Measurements from ENCODE around the gene KIF19. TPM values are rescaled to one million over a fixed set of nuclear protein-coding genes. Genes with fewer than 3 reads are reported as not detected.

KIF19 gene
- total RNA-seq, 4 donors from 2014 or later = 2.1 to 31.4 (median 8.6) TPM

GRCh38 chr17:74360899-74361229 is 34.8 kb downstream of the KIF19 start:
- Histone ChIP-seq H3K27me3 (peaks cover 0 to 17% of the 10 kb centered on the region in 2 donors), H3K9me3 (no peaks in the 10 kb centered on the region), H3K4me3 (no peak overlapping the region), H3K36me3 (no peaks in the 10 kb centered on the region), H3K27ac (no peak overlapping the region), H3K4me1 (peaks cover 0 to 12% (median 6%) of the 10 kb centered on the region in 4 donors)
- TF ChIP-seq CTCF (IDR thresholded peaks at IDR 0.05) (no peak), POLR2A (IDR thresholded peaks at IDR 0.05) (no peak)
- DNase-seq = no peak

DNA sequence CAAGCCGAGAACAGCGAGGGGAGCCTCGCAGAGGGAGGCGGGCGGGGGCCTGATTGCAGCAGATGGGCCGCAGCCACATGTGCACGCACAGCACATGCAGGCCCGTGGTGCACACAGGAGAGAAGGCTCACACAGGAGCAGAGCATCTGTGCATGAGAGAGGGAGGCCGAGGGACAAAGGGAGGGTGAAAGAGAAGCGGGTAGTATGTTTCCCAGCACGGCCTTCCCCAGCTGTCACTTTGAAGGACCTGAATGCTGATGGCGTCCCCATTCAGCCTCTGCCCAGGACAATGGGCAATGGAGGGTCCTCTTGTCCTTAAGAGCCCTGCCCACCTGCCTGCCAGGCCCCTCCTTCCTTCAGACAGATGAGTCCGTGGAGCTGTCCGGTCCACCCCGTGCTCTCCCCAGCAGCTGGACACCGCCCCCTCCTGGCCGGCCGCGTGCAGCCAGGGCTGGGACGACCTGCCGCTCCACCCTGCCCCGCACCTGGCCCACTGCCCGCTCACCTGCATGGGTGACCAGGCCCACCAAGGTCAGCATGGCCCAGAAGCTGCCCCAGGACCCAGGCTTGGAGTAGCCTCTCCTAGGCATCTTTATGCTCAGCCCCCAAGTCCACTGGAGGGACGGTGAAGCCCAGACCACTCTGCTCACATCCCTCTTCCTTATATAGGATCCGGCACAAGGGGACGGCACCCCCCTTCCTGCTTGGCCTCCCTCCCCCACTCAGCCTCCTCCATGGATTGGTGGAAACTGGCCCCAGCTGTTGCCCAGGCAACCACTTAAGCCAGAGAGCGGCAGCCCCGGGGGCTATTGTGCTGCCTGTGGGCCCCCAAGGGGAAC is 35.4 kb downstream of the KIF19 start, which contains the start of gene BTBD17:
Gene BTBD17 (minus strand): TSS at position 639 of the 839 bp plus-strand sequence. CDS start 49 bp downstream, at position 590.
- H3K4me1 ChIP-seq = peaks cover 0 to 12% (median 5%) of the 10 kb centered on the region in 4 donors
- no peak within 1 kb of the TSS for H3K27ac ChIP-seq
- no peaks in the 10 kb centered on the region for H3K36me3 ChIP-seq
- peak; percentile 18 to 75 (median 66) for DNase-seq
- no peaks in the 10 kb centered on the region for H3K9me3 ChIP-seq
- TF ChIP-seq CTCF (IDR thresholded peaks at IDR 0.05) = peak in 4 of 6 experiments; percentile 57 to 60 (median 60)
- TF ChIP-seq POLR2A (IDR thresholded peaks at IDR 0.05) = no peak
- H3K27me3 ChIP-seq = peaks cover 0 to 16% of the 10 kb centered on the region in 2 donors
- H3K4me3 ChIP-seq = no peak within 1 kb of the TSS

- TF ChIP-seq POLR2A (IDR thresholded peaks at IDR 0.05) (no peak), CTCF (IDR thresholded peaks at IDR 0.05) (no peak)
- Histone ChIP-seq H3K36me3 (no peaks in the 10 kb centered on the region), H3K4me3 (no peak overlapping the region), H3K4me1 (peaks cover 0 to 6% (median 2%) of the 10 kb centered on the region in 4 donors), H3K9me3 (no peaks in the 10 kb centered on the region), H3K27me3 (peaks cover 0 to 11% of the 10 kb centered on the region in 2 donors), H3K27ac (no peak overlapping the region)
- DNase-seq = no peak
These were observed 36.0 kb downstream of the KIF19 start for GRCh38 chr17:74362069-74362405.

DNA sequence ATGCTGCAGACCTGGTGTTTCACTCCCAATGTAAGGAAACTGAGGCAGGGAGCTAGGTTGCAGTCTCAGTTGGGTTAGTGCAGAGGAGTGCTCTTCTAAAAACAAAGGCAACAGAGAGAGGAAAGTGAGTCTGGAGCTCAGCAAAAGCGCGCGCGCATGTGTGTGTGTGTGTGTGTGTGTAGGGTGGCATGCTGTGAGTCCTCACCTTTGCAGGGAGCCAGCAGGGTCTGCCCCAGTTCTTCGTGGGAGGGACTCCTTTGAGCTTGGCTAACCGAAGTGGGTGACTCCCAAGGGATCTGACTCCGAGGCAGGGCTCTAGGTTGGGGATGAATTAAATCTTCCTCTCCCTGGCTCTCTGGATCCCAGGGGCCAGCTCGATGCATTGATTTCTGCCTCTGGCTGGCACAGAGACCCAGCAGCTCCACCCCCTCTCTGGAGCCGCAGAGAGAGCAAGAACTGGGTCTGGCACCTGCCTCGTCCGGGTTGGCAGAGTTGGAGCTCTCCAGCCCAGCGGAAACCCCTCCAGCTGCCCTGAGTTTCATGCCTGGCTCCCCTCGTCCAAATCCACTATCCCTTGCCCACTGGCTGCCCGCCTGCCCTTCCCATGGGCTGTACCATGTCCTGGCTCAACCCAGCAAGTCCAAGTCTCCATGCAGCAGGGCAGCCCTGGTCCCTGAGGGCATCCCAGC is 36.9 kb downstream of the KIF19 start:
- Histone ChIP-seq H3K9me3 (no peaks in the 10 kb centered on the region), H3K4me3 (no peak overlapping the region), H3K36me3 (no peaks in the 10 kb centered on the region), H3K27ac (no peak overlapping the region), H3K4me1 (peaks cover 0 to under 1% (median 0%) of the 10 kb centered on the region in 4 donors), H3K27me3 (peaks cover 0 to 1% of the 10 kb centered on the region in 2 donors)
- no peak for TF ChIP-seq CTCF (IDR thresholded peaks at IDR 0.05)
- TF ChIP-seq POLR2A (IDR thresholded peaks at IDR 0.05) = no peak
- no peak for DNase-seq

DNA sequence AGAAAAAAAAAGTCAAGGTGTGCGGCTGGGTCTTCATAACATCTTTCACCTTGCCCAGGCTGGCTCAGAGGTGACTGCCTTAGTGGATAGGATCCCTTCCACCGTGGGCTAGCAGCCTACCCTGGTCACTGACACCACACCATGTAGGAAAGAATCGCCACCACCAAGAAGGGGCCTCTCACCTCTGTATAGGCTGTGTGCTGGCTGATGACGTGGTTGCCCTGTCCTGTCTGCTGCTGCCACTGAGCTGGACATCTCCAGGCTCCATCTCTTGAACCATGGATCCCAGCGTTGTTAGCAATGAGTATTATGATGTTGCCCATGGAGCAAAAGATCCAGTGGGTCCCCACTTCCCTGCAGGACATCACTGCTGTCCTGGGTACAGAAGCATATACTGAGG is 41.2 kb downstream of the KIF19 start, which contains the start of gene GPR142:
Gene GPR142 (plus strand): TSS at position 301 of the 400 bp plus-strand sequence. CDS start 2,035 bp downstream, outside the sequence.
- H3K36me3 ChIP-seq = no peaks in the 10 kb centered on the region
- H3K4me3 ChIP-seq = no peak within 1 kb of the TSS

More for the DNA sequence above, 41.2 kb downstream of the KIF19 start, which contains the start of gene GPR142:
- DNase-seq = no peak
- no peak for TF ChIP-seq CTCF (IDR thresholded peaks at IDR 0.05)
- no peak for TF ChIP-seq POLR2A (IDR thresholded peaks at IDR 0.05)
- Histone ChIP-seq H3K4me1 (peaks cover 0 to 12% (median 8%) of the 10 kb centered on the region in 4 donors), H3K27me3 (no peaks in the 10 kb centered on the region), H3K27ac (no peak within 1 kb of the TSS), H3K9me3 (no peaks in the 10 kb centered on the region)
